ENCODE results near the gene ATP5MC2.
"Not testable (repeated sequence)": the region's sequence is repeated elsewhere in the genome, so short reads cannot be mapped to it uniquely, and the experiment has no call there.

The ATP5MC2 gene

DNA sequence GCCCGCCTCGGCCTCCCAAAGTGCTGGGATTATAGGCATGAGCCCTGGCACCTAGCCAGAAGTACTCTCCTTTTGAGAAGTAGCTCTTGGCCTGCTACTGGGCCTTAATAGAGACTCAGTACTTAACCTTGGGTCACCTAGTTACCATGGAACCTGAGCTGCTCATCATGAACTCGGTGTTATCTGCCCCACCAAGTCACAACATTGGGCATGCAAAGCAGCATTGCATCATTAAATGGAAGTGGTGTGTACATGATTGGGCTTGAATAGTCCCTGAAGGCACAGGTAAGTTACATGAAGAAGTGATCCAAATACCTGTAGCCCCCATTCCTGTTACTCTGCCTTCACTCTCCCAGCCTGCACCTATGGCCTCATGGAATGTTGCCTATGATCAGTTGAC is 31.8 kb downstream of the ATP5MC2 start:
- no peak for DNase-seq

DNA sequence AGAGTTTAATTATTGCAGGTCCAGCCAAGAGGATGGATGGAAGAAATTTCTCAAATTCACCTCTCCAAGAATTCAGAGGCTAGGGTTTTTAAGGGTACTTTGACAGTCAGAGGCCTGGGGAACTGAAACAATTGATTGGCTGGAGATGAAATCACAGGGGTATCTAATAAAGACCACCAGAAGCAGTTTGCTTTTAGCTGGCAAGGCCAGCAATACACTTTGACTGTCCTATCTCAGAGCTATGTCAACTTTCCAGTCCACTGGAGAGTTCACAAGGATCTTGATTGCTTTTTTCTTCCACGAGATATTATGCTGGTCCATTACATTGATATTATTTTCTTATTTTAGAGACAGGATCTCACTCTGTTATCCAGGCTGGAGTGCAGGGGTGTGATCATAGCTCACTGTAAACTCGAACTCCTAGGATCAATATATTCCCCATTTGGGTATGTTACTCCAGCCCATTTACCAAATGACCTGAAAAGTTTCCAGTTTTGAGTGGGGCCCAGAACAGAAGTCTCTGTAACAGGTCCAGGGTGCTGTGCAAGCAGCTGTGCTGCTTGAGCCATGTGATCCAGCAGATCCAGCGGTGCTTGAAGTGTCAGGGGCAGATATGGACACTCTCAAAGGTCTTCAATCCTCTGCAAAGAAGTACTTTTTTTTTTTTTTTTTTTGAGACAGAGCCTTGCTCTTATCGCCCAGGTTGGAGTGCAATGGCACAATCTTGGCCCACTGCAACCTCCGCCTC is 32.5 kb downstream of the ATP5MC2 start:
- DNase-seq = no peak

GRCh38 chr12:53638057-53638456 is 37.8 kb downstream of the ATP5MC2 start:
- DNase-seq = no peak

GRCh38 chr12:53636641-53637040 is 39.2 kb downstream of the ATP5MC2 start:
- no peak for DNase-seq

- not testable (repeated sequence) for DNase-seq
Measured at GRCh38 chr12:53635708-53636107, 40.2 kb downstream of the ATP5MC2 start.

DNA sequence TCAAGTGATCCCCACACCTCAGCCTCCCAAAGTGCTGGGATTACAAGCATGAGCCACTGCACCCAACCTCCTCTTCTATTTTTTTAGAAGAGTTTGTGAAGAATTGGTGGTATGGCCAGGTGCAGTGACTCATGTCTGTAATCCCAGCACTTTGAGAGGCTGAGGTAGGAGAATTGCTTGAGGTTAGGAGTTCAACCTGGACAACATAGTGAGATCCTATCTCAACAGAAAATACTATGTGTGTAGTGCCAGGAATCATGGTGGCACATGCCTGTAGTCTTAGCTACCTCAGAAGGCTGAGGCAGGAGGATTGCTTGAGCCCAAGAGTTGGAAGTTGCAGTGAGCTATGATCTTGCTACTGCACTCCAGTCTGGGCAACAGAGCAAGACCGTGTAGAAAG is 44.2 kb downstream of the ATP5MC2 start:
- no peak for DNase-seq

GRCh38 chr12:53627919-53628318 is 48.0 kb downstream of the ATP5MC2 start:
- no peak for DNase-seq

DNA sequence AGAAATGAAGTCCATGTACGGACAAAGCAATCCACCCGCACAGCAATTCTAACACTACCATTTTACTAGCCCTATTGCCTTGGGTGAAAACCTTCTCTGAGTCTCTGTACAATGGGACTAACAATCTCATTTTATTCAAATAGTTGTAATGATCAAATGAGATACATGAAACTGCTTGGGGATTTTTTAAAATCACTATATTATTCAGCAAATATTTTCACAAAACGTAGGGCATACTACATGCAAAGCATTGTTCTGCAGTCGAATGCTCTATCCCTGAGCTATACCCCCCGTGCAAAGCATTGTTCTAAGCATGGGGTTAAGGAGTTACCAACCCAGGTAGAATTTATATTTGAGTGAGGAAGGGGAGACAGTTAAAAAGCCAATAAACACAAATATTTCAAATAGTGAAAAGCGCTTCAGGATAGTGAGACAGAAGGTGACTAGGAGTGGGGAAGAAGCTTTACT is 49.1 kb downstream of the ATP5MC2 start:
- no peak for DNase-seq

- peak; percentile 94 for DNase-seq
Measured at GRCh38 chr12:53625946-53626701, 49.8 kb downstream of the ATP5MC2 start, which contains the start of gene ATF7. Gene ATF7, minus strand, starts transcription at chr12:53626382. Its CDS starts 25,382 bp downstream, at chr12:53601000.

- DNase-seq = no peak
Measured at GRCh38 chr12:53625373-53625945, 50.4 kb downstream of the ATP5MC2 start.

DNA sequence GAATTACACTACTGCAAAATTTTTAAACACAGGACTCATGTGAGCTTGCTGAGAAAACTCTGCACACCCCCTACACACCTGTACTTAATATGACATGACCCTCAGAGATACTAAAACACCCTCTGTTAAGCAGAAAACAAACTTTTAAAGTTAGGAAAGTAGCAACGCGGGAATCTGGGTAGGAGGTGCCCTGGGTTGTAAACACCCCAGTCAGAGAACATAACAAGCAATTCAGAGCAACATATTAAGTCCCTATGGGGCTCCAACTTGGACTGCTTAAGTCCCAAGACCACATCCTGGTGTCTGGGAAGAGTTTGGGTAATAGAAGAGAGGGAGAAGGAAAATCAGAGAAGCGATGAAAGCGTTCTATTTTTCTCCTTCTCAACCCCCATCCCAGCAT is 50.9 kb downstream of the ATP5MC2 start:
- no peak for DNase-seq

GRCh38 chr12:53624458-53624857 is 51.4 kb downstream of the ATP5MC2 start:
- no peak for DNase-seq

DNA sequence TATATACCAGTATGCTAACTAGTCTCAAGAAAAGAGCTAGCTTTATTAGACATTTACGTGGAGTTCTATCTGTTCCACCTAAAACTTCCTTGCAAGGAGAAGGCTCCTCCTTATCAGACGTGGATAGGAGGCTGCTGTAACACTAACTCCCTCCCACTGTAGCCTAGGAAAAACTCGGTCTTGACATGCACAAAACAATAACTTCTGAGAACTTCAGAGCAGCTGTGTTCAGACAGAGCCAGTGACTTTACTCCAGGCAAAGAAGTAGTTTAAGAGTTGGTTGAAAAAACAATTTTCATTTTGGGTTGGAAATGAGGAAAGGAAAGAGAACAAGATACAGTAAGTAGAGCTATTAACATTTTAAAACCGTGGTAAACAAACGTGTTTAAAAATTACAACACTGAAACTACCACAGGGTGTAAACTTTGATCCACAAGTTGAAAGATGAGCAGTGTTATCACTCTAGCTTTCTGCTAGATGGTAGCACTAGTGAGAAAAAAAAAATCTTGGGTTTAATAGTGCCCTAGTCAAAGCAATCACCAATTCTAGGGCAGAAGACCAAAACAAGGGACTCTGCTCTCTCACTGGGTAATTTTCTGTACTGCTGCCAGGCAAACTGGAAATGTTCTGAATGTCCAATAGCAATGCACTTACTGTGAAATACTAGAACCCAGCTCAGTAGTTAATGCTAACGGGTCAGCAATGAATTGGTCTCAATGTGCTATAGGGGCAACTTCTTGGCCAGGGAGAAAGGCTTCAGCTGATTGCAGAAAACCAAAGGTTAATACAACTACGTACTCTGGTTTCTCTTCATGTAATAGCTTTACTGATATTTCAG is 52.1 kb downstream of the ATP5MC2 start:
- DNase-seq = no peak

- DNase-seq = no peak
Measured at GRCh38 chr12:53622724-53623123, 53.2 kb downstream of the ATP5MC2 start.

DNA sequence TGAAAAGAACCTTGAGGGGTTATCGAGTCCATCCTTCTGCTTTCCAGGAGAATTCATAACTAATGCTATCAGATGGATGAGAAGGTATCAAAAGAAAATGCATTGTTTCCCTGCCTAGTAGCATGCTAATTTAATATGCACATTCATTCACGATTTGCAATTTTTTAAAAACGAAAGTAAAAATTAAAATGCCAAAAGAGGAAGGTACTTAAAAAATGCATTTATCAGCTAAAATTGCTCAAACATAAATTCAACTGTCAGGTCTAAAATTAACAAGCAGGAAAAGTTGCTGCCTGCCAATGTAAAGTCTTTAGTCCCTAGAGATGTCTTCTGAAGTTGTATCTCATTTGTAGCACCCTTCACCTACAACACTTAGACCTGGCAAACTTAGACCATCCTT is 57.6 kb downstream of the ATP5MC2 start:
- no peak for DNase-seq

- DNase-seq = no peak
Measured at GRCh38 chr12:53617700-53618099, 58.2 kb downstream of the ATP5MC2 start.

GRCh38 chr12:53616950-53617349 is 58.9 kb downstream of the ATP5MC2 start:
- DNase-seq = no peak

Data from DMS153 (cell line).